ENCODE data around the gene RBCK1. TPM values are rescaled to one million over a fixed set of nuclear protein-coding genes. Genes with fewer than 3 reads are reported as not detected.

RBCK1 gene
- total RNA-seq, 1 donor from 2014 or later: 44.8 TPM

DNA sequence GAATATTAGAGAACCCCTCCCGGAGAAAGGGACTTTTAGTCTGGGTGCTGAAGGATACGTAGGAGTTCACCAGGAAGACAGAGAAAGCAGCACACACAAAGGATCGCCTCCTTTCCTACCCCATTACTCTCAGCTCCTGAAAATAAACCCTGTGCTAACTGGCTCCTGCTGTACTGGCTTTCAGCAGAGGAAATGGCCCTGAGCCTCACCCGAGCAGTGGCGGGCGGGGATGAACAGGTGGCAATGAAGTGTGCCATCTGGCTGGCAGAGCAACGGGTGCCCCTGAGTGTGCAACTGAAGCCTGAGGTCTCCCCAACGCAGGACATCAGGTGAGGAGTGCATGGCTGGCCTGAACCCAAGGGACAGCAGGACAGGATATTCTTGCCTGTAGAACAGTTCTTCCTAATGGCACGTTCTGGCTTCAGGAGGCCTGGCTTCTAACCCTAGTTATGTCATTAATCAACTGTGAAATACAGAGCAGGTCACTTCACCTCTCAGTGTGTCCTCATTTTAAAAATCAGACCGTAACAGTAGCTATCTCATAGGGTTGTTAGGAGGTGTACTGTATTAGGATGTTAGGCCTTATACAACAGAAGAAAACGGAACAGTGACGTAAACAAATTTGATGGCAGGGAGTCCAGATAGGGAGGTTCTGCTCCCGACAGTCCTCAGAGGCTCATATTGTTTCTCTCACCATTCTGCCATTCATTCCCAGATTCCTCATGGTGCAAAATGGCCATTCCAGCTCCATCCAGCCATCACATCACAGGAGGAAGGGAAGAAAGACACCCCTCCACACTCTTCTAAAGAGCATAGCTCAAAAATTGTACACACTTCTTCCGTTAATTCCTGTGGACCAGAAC is 1.8 kb downstream of the RBCK1 start:
- DNase-seq: no peak
- intact Hi-C loops (cut with micrococcal nuclease): no loop called here
- no peak for ATAC-seq

GRCh38 chr20:412081-412480 is 4.0 kb downstream of the RBCK1 start:
- intact Hi-C loops (cut with micrococcal nuclease): no loop called here
- no peak for DNase-seq
- no peak for ATAC-seq

DNA sequence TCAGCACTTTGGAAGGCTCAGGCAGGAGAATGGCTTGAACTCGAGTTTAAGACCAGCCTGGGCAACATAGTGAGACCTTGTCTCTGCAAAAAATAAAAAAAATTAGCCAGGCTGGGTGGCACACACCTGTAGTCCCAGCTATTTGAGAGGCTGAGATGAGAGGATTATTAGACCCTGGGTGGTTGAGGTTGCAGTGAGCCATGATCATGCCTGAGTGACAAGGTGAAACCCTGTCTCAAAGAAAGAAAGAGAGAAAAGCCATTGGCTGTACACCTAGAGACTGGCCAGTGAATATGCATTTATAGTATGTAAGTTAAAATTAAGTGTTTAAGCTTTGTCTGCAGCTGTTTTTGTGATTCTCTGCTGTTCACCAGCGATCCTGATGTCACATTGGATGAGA is 6.1 kb downstream of the RBCK1 start:
- ATAC-seq (no peak), DNase-seq (no peak)
- intact Hi-C loops (cut with micrococcal nuclease): no loop called here

DNA sequence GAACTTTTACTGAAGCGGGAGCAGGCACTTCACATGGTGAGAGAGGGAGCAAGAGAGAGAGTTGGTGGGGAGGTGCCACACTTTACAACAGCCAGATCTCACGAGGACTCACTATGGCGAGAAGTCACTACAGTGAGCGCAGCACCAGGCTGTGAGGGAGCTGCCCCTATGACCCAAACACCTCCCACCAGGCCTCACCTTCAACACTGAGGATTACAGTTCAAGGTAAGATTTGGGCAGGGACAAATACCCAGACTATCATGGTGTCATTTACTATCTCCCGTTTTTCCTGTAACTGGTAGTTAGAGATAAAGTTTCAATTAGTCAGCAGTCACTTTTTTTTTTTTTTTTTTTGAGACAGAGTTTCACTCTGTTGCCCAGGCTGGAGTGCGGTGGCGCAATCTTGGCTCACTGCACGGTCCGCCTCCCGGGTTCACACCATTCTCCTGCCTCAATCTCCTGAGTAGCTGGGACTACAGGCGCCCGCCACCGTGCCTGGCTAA is 7.8 kb downstream of the RBCK1 start:
- DNase-seq (no peak), ATAC-seq (no peak)
- intact Hi-C loops (cut with micrococcal nuclease): no loop called here

DNA sequence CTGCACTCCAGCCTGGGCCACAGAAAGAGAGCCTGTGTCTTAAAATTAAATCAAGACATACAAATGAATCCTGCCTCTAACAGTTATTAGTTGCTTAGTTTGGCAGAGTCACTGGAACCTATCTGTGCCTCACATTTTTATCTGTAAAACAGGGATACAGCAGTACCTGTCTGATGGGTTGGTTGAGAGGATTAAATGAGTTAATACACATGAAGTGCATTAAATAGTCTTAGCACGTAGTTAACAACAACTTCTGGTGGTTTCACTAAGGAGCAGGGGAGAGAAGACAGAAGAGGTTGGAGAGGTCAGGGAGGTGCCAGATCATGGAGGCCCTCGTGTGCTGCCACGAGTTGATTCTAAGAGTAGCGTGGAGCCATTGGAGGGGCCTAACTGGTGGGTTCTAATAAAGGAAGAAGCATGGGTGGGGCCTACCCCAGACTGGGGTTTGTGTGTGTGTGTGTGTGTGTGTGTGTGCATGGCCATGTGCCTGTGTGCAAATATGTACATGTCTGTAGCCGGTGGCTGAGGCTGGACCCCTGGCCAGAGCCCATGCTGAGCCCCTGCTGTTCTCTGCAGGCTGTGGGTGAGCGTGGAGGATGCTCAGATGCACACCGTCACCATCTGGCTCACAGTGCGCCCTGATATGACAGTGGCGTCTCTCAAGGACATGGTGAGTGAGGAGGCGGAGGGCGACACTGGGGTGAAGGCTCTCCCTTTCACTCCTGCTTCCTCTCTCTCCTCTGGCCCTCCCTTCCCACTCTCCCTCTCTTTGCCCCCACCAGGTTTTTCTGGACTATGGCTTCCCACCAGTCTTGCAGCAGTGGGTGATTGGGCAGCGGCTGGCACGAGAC is 9.1 kb downstream of the RBCK1 start:
- ATAC-seq: no peak
- intact Hi-C loops (cut with micrococcal nuclease): no loop called here

GRCh38 chr20:417801-418342 is 9.8 kb downstream of the RBCK1 start:
- DNase-seq: no peak
- intact Hi-C loops (cut with micrococcal nuclease): no loop called here

More for the DNA sequence above, 9.1 kb downstream of the RBCK1 start:
- no peak for DNase-seq

DNA sequence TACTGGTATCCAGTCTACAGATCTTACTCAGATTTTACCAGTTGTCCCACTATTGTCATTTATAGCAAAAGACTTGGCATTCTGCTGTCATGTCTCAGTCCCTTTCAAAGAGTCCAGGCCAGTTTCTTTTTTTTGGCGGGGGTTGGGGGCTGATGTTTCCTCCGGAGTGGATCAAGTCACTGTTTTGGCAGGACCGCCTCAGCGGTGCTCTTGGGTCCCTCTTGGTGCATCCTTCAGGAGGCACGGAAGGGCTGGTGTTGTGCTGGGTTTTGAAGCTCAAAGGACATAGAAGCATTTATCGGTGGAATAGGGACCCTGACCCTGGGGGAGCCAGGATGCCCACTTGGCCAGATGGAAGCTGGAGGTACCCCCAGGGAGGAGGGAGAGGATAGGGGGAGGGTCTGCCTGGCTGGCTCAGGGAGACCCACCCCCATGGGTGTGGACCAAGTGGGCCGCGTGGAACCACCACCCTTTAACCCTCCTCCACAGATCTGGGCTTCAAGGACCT is 10.8 kb downstream of the RBCK1 start:
- no peak for DNase-seq
- intact Hi-C loops (cut with micrococcal nuclease): no loop called here

More at GRCh38 chr20:417801-418342, 9.8 kb downstream of the RBCK1 start:
- ATAC-seq: peak; percentile 26

DNA sequence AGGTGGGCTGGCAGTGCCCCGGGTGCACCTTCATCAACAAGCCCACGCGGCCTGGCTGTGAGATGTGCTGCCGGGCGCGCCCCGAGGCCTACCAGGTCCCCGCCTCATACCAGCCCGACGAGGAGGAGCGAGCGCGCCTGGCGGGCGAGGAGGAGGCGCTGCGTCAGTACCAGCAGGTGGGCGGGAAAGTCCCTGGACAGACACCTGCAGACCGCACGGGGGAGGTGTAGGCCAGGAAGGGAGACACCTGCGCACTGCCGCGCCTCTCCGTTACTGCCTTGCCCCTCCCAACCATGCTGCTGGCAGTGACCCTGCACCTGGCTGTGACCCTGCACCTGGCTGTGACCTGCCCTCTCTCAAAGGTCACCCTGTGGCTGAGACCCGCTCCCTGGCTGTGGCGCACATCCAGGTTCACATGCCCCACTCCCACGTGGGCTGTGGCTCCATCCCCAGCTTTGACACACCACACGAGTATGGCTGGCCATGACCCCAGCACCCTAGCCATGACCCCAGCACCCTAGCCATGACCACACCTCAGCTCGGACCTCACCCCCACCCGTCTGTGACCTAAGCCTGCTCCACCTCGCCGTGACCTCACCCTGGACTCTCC is 11.6 kb downstream of the RBCK1 start:
- intact Hi-C loops (cut with micrococcal nuclease): no loop called here
- ATAC-seq (no peak), DNase-seq (no peak)

More for the DNA sequence above, 10.8 kb downstream of the RBCK1 start:
- ATAC-seq: no peak

- intact Hi-C loops (cut with micrococcal nuclease): no loop called here
- DNase-seq (no peak), ATAC-seq (no peak)
These were observed 12.1 kb downstream of the RBCK1 start for GRCh38 chr20:420166-420620.

GRCh38 chr20:420721-421574 is 12.8 kb downstream of the RBCK1 start:
- ATAC-seq (peak; percentile 16), DNase-seq (no peak)
- intact Hi-C loops (cut with micrococcal nuclease): no loop called here

GRCh38 chr20:421685-422250 is 13.7 kb downstream of the RBCK1 start:
- no peak for DNase-seq
- intact Hi-C loops (cut with micrococcal nuclease): no loop called here
- ATAC-seq: no peak

DNA sequence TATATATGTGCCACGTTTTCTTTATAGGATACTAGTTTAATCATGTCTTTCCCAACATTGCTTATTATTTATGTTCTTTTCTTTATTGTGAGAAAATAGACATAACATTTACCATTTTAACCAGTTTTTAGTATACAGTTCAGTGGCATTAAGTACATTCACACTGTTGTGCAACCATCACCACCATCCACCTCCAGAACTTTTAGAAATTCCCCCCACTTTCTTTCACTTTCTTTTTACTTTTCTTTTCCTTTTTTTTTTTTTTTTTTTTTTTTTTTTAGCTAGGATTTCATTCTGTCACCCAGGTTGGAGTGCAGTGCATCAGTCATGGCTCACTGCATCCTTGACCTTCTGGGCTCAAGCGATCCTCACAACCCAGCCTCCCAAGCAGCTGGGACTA is 18.5 kb downstream of the RBCK1 start:
- intact Hi-C loops (cut with micrococcal nuclease): no loop called here
- ATAC-seq (no peak), DNase-seq (no peak)

DNA sequence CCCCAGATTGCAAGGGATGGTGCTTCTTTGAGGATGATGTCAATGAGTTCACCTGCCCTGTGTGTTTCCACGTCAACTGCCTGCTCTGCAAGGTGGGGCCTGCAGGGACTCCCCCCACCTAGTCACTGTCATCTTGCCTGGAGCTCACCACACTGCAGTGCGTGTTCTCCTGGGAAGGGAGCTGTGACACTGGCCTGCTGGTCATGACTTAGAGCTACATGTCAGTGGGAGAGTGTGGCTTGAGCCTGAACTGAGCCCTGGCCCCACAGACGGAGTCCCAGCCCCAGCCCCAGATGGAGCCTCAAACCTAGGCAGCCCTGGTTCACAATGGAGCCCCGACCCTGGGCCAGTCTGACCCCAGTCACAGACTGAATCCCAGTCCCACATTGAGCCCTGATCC is 19.3 kb downstream of the RBCK1 start:
- DNase-seq (no peak), ATAC-seq (no peak)
- intact Hi-C loops (cut with micrococcal nuclease): no loop called here

DNA sequence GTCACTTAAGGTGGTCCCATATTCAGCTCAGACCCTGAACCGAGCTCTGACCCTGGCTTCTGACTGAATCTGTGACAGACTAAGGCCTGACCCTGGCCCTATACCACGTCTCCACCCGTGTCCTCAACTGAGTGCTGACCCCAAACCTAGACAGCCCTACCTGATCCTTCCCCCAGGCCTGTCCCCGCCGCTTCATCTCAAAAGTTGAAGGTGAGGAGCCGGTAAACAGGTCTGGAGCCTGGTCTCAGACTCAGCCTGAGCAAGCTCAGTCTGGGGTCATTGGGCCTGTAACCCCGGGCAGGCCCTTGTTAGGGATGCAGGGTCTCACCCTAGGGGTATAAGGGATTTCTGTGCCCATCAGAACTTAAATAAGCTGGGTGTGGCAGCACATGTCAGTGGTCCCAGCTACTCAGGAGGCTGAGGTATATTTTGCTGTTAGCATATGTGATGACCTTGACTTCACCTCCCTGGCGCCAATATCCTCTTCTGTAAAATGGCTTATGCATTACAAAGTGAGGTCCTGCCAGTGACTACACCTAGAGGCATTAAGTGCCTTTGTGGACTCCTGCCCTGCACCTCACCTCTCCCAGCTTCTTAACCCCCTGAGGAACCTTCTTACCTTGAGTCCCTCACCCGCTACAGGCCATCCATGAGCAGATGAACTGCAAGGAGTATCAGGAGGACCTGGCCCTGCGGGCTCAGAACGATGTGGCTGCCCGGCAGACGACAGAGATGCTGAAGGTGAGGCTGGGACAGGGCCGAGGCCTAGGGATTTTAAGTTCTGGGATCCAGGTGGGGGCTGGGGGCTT is 20.0 kb downstream of the RBCK1 start:
- ATAC-seq (no peak), DNase-seq (no peak)
- intact Hi-C loops (cut with micrococcal nuclease): no loop called here

DNA sequence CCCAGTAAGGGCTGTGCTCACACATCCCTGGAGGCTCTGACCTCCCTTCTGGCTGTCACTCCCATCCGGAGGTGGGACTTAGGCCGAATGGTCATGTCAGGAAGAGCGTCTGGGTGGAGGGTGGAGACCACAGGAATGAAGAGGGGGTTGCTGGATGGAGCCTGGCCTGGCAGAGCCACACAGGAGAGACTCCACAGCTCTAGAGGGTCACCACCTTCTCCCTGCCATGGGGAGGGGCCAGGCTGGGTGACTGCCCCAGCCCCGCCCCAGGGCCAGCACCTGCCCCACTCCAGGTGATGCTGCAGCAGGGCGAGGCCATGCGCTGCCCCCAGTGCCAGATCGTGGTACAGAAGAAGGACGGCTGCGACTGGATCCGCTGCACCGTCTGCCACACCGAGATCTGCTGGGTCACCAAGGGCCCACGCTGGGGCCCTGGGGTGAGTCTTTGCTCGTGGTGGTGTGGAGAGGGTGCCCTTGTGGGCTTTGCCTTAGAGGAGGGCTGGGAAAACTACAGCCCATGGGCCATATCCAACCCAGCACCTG is 20.6 kb downstream of the RBCK1 start:
- DNase-seq: no peak
- no peak for ATAC-seq
- intact Hi-C loops (cut with micrococcal nuclease): no loop called here

DNA sequence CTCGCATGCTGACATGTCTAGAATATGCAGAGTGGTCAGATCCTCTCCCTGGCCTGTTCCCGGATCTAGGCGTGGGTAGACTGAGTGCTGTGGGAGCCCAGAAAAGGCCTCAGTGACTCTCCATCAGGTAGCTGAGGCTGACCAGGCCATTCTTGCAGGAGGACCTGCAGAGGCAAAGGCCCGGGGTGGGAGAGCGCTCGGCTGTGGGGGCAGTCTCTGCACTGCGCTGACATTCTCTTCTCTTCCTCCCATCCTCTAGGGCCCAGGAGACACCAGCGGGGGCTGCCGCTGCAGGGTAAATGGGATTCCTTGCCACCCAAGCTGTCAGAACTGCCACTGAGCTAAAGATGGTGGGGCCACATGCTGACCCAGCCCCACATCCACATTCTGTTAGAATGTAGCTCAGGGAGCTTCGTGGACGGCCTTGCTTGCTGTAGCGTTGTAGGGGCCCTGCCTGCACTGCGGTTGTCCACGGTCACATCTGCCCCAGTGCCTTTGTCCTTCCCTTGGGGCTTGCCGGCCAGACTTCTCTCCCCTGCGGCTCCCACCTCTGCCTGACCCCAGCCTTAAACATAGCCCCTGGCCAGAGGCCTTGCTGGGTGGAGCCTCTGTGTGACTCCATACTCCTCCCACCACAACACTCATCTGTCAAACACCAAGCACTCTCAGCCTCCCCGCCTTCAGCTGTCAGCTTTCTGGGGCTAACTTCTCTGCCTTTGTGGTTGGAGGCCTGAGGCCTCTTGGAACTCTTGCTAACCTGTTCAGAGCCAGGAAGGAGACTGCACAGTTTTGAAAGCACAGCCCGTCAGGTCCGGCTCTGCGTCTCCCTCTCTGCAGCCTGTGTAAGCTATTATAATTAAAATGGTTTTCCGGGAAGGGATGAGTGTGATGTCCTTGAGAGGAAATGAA is 22.2 kb downstream of the RBCK1 start:
- ATAC-seq: no peak
- intact Hi-C loops (cut with micrococcal nuclease): no loop called here
- DNase-seq: no peak

Measured in left ventricle myocardium superior (tissue), 1 donor.